Neural cell (in vitro differentiated cells): ENCODE measurements around the gene SSBP2. TPM values are rescaled to one million over a fixed set of nuclear protein-coding genes. Genes with fewer than 3 reads are reported as not detected.

ENCODE experiments used
- H2AFZ ChIP-seq: fragments of 200-600, 300-800 bp; sonication (generic), shearing (Covaris generic); 2 replicates; pipeline ENCODE4 v1.6.0; 2014; ENCODE audit warnings: low read depth, mild to moderate bottlenecking, antibody characterized with exemption, low read length, moderate library complexity
- H3F3A ChIP-seq: fragments of 200-600 bp; shearing (Covaris generic); 2 replicates; pipeline ENCODE4 v1.6.1; 2016; ENCODE audit warnings: mild to moderate bottlenecking, moderate library complexity, mixed read lengths, antibody characterized with exemption, low read length; ENCODE audit not compliant: insufficient read depth, poor library complexity, severe bottlenecking
- H3K27ac ChIP-seq: fragments of 200-600, 300-800 bp; sonication (generic), shearing (Covaris generic); 2 replicates; pipeline ENCODE4 v1.5.1; 2014; ENCODE audit warnings: mild to moderate bottlenecking, low read length, moderate library complexity
- H3K27me3 ChIP-seq: fragments of 300-800, 200-600 bp; sonication (generic), shearing (Covaris generic); 2 replicates; pipeline ENCODE4 v1.6.0; 2014; ENCODE audit warnings: mild to moderate bottlenecking, low read depth, low read length, moderate library complexity; ENCODE audit not compliant: insufficient read depth
- H3K36me3 ChIP-seq: fragments of 300-800, 200-600 bp; sonication (generic), shearing (Covaris generic); 2 replicates; pipeline ENCODE4 v1.5.1; 2014; ENCODE audit warnings: mild to moderate bottlenecking, antibody characterized with exemption, low read length, moderate library complexity; ENCODE audit not compliant: insufficient read depth
- H3K4me2 ChIP-seq: fragments of 300-800, 200-600 bp; sonication (generic), shearing (Covaris generic); 2 replicates; pipeline ENCODE4 v1.6.0; 2014; ENCODE audit warnings: mild to moderate bottlenecking, low read length
- H3K4me3 ChIP-seq: fragments of 300-800, 200-600 bp; sonication (generic), shearing (Covaris generic); 2 replicates; pipeline ENCODE4 v1.5.1; 2014; ENCODE audit warnings: mild to moderate bottlenecking, low read length, moderate library complexity
- H3K79me2 ChIP-seq: fragments of 200-600 bp; shearing (Covaris generic); replicated peaks from 2 replicates; pipeline ENCODE4 v1.6.0; 2014; ENCODE audit warnings: mild to moderate bottlenecking, low read length, moderate library complexity; ENCODE audit not compliant: insufficient read depth
- H3K9ac ChIP-seq: fragments of 300-800, 200-600 bp; sonication (generic), shearing (Covaris generic); 2 replicates; pipeline ENCODE4 v1.6.1; 2016; ENCODE audit warnings: mild to moderate bottlenecking, low read length, mixed read lengths
- H3K9me2 ChIP-seq: fragments of 200-600 bp; shearing (Covaris generic); 2 replicates; pipeline ENCODE4 v1.6.1; 2016; ENCODE audit warnings: mild to moderate bottlenecking, low read length, mixed read lengths; ENCODE audit not compliant: insufficient read depth
- H3K9me3 ChIP-seq: fragments of 200-600, 300-800 bp; sonication (generic), shearing (Covaris generic); 2 replicates; pipeline ENCODE4 v1.6.1; 2016; ENCODE audit warnings: mild to moderate bottlenecking, mixed run types, low read length, moderate library complexity, mixed read lengths
- H4K20me1 ChIP-seq: fragments of 200-600 bp; shearing (Covaris generic); 2 replicates; pipeline ENCODE4 v1.6.1; 2016; ENCODE audit warnings: mild to moderate bottlenecking, mixed run types; ENCODE audit not compliant: insufficient read depth
- CTCF ChIP-seq: fragments of 450-650 bp; IDR thresholded peaks from 2 replicates; pipeline ENCODE4 v1.5.1; 2014; ENCODE audit warnings: antibody characterized with exemption, mild to moderate bottlenecking, moderate library complexity; ENCODE audit not compliant: poor library complexity, severe bottlenecking
- EP300 ChIP-seq: fragments of 450-650 bp; conservative IDR thresholded peaks from 2 replicates; pipeline ENCODE4 v1.6.1; 2014; ENCODE audit warnings: antibody characterized with exemption, mild to moderate bottlenecking, moderate library complexity; ENCODE audit not compliant: poor library complexity, severe bottlenecking
- EZH2 ChIP-seq: fragments of 200-600, 300-800 bp; shearing (Covaris generic), sonication (generic); IDR thresholded peaks from 2 replicates; pipeline ENCODE4 v1.6.1; 2014; ENCODE audit warnings: antibody characterized with exemption, low read length, borderline replicate concordance, mild to moderate bottlenecking; ENCODE audit not compliant: insufficient read depth, poor library complexity, severe bottlenecking
- MXI1 ChIP-seq: fragments of 450-650 bp; conservative IDR thresholded peaks from 2 replicates; pipeline ENCODE4 v1.6.1; 2014; ENCODE audit warnings: antibody characterized with exemption, mild to moderate bottlenecking; ENCODE audit not compliant: poor library complexity, severe bottlenecking
- POLR2AphosphoS5 ChIP-seq: IDR thresholded peaks from 2 replicates; pipeline ENCODE4 v1.6.1; 2012
- RAD21 ChIP-seq: fragments of 450-650 bp; conservative IDR thresholded peaks from 2 replicates; pipeline ENCODE4 v1.6.1; 2014; ENCODE audit warnings: antibody characterized with exemption, mild to moderate bottlenecking, moderate library complexity
- REST ChIP-seq: IDR thresholded peaks from 2 replicates; pipeline ENCODE4 v1.6.1; 2012; ENCODE audit warnings: borderline replicate concordance
- SMC3 ChIP-seq: fragments of 450-650 bp; conservative IDR thresholded peaks from 2 replicates; pipeline ENCODE4 v1.6.1; 2014; ENCODE audit warnings: antibody characterized with exemption, mild to moderate bottlenecking, moderate library complexity; ENCODE audit not compliant: poor library complexity
- TAF1 ChIP-seq: IDR thresholded peaks from 2 replicates; pipeline ENCODE4 v1.6.1; 2012; ENCODE audit warnings: low read depth
- polyA plus RNA-seq: library from polyadenylated mRNA; depleted of rRNA; stranded (reverse); fragments of >200 nt; gene quantifications from 2 replicates; pipeline ENCODE4 v1.2.3, GENCODE V29; 2014

The SSBP2 gene
- polyA plus RNA-seq, 1 donor from 2014 or later = 128 TPM

DNA sequence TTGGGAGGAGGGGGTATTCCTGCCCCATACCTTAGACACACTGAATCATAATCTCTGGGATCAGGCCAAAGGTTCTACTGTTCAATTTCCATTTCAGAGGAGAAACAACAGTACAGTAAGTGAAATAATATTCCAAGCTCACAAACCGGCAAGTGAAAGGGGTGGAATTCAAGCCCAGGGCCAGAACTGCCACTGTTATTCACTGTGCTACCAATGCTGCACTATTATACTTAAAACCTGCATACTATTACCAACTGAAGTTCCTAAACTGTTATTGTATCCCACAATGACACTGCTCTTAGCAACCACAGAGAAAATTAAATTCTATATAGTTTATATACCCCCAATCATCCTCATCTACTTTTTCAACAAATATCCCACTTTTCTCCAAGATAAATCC is 24.6 kb downstream of the SSBP2 start:
- no peak overlapping the region for H3K9ac ChIP-seq
- peaks cover 97% of the 10 kb centered on the region for H3K79me2 ChIP-seq
- no peaks in the 10 kb centered on the region for H3K27me3 ChIP-seq
- H3K9me3 ChIP-seq = no peaks in the 10 kb centered on the region
- H4K20me1 ChIP-seq = no peaks in the 10 kb centered on the region
- H3K27ac ChIP-seq = no peak overlapping the region
- H3K9me2 ChIP-seq = no peaks in the 10 kb centered on the region
- H3K4me3 ChIP-seq = no peak overlapping the region
- H3F3A ChIP-seq = no peaks in the 10 kb centered on the region
- H3K36me3 ChIP-seq = no peaks in the 10 kb centered on the region
- no peak overlapping the region for H3K4me2 ChIP-seq
- TF ChIP-seq EP300 = no peak
- no peak for TF ChIP-seq POLR2AphosphoS5
- TF ChIP-seq REST = no peak
- no peak for TF ChIP-seq RAD21
- TF ChIP-seq SMC3 = no peak
- TF ChIP-seq CTCF = no peak
- no peak for TF ChIP-seq MXI1
- TF ChIP-seq TAF1 = no peak
- TF ChIP-seq EZH2 = no peak
- no peak overlapping the region for H2AFZ ChIP-seq

- Histone ChIP-seq H4K20me1 (peaks cover 2% of the 10 kb centered on the region), H3K9ac (no peak overlapping the region), H3K4me3 (no peak overlapping the region), H2AFZ (no peak overlapping the region), H3K27me3 (no peaks in the 10 kb centered on the region), H3K9me3 (no peaks in the 10 kb centered on the region), H3F3A (no peaks in the 10 kb centered on the region), H3K27ac (no peak overlapping the region), H3K9me2 (no peaks in the 10 kb centered on the region), H3K4me2 (no peak overlapping the region), H3K36me3 (no peaks in the 10 kb centered on the region), H3K79me2 (peaks cover 97% of the 10 kb centered on the region)
- TF ChIP-seq MXI1 = no peak
- TF ChIP-seq POLR2AphosphoS5 = no peak
- no peak for TF ChIP-seq RAD21
- no peak for TF ChIP-seq TAF1
- TF ChIP-seq EZH2 = no peak
- TF ChIP-seq SMC3 = no peak
- no peak for TF ChIP-seq EP300
- no peak for TF ChIP-seq CTCF
- TF ChIP-seq REST = no peak
Measured at GRCh38 chr5:81724571-81724970, 26.3 kb downstream of the SSBP2 start.
